Endothelial cell of umbilical vein (primary cell): ENCODE results near the gene CACNA2D2. TPM values are rescaled to one million over a fixed set of nuclear protein-coding genes. Genes with fewer than 3 reads are reported as not detected.

Experiments used
- BruUV-seq: library from RNA; stranded (reverse); fragments of 400-500 nt; replicated peaks from 2 replicates; lab custom pipeline; 2021; lab: Mats Ljungman, UMichigan
- CTCF ChIA-PET: fragments of 300-600, 350-600 bp; sonication (Branson Sonifier 250); formaldehyde crosslinking; loops from one replicate; lab custom pipeline; 2021; ENCODE audit warnings: antibody characterized with exemption, inconsistent platforms; lab: Charles Lee
- POLR2A ChIA-PET: fragments of 300-600, 350-600 bp; sonication (Branson Sonifier 250); formaldehyde crosslinking; loops from one replicate; lab custom pipeline; 2021; ENCODE audit warnings: antibody characterized with exemption, inconsistent platforms; lab: Charles Lee
- DNase-seq: peaks from one replicate; pipeline ENCODE4 v3.0.0-alpha.2; 2011; ENCODE audit warnings: low read depth, low spot score
- FAIRE-seq: peaks from 2 replicates; lab custom pipeline; 2011; peaks lifted over from hg19 to GRCh38; lab: Jason Lieb, UNC
- H2AFZ ChIP-seq: 2 replicates; pipeline ENCODE4 v1.6.0; 2012; ENCODE audit warnings: low read depth, low read length, control low read depth, inconsistent platforms
- H3K27ac ChIP-seq: 2 replicates; pipeline ENCODE4 v1.5.1; 2011; ENCODE audit warnings: low read depth, mild to moderate bottlenecking, control low read depth, low read length, moderate library complexity; ENCODE audit not compliant: insufficient read depth
- H3K27me3 ChIP-seq, 2 experiments: 2 replicates each; pipeline versions ENCODE4 v1.6.0 to v1.6.1; 2011; ENCODE audit warnings: low read length in 2 of 2, mixed read lengths in 1 of 2; ENCODE audit not compliant: control insufficient read depth in 2 of 2, insufficient read depth in 2 of 2
- H3K36me3 ChIP-seq, 2 experiments: 2 replicates in 1 of 2; 3 replicates in 1 of 2; pipeline ENCODE4 v1.5.1; 2011; ENCODE audit warnings: low read length in 2 of 2, mild to moderate bottlenecking in 1 of 2, moderate library complexity in 1 of 2; ENCODE audit not compliant: control insufficient read depth in 2 of 2, insufficient read depth in 2 of 2; ENCODE audit errors: extremely low read depth in 1 of 2
- H3K4me1 ChIP-seq: 3 replicates; pipeline ENCODE4 v1.5.1; 2011; ENCODE audit warnings: mild to moderate bottlenecking, low read length; ENCODE audit not compliant: control insufficient read depth, insufficient read depth; ENCODE audit errors: extremely low read depth
- H3K4me2 ChIP-seq: 2 replicates; pipeline ENCODE4 v1.6.1; 2011; ENCODE audit warnings: low read length, control low read depth, mixed read lengths; ENCODE audit not compliant: insufficient read depth
- H3K4me3 ChIP-seq, 3 experiments: fragments of 200-600 bp in 1 of 3; sonication (generic), shearing (Covaris generic) in 1 of 3; replicated peaks in 1 of 3; 2 replicates each; pipeline ENCODE4 v1.5.1; 2011 to 2016; ENCODE audit warnings: control low read depth in 3 of 3, low read length in 3 of 3, mild to moderate bottlenecking in 2 of 3, inconsistent platforms in 1 of 3, low read depth in 1 of 3, moderate library complexity in 1 of 3; ENCODE audit not compliant: insufficient read depth in 1 of 3
- H3K79me2 ChIP-seq: 2 replicates; pipeline ENCODE4 v1.6.0; 2012; ENCODE audit warnings: low read length, inconsistent platforms; ENCODE audit not compliant: control insufficient read depth, insufficient read depth
- H3K9ac ChIP-seq: replicated peaks from 2 replicates; pipeline ENCODE3; 2011; ENCODE audit warnings: low read length, control low read depth; ENCODE audit not compliant: insufficient read depth; ENCODE audit errors: extremely low read depth
- H3K9me1 ChIP-seq: replicated peaks from 3 replicates; pipeline ENCODE4 v1.6.0; 2011; ENCODE audit warnings: mild to moderate bottlenecking, low read length; ENCODE audit not compliant: control insufficient read depth, insufficient read depth; ENCODE audit errors: extremely low read depth
- H3K9me3 ChIP-seq: replicated peaks from 2 replicates; pipeline ENCODE4 v1.5.1; 2012; ENCODE audit warnings: low read length, inconsistent platforms; ENCODE audit not compliant: control insufficient read depth, insufficient read depth
- H4K20me1 ChIP-seq: replicated peaks from 2 replicates; pipeline ENCODE3; 2011; ENCODE audit warnings: mild to moderate bottlenecking, low read length; ENCODE audit not compliant: control insufficient read depth, insufficient read depth; ENCODE audit errors: extremely low read depth
- CTCF ChIP-seq, 2 donors: IDR thresholded peaks; 1 replicate in 1 of 2; 2 replicates in 1 of 2; pipeline ENCODE4 v1.5.1; 2011; ENCODE audit warnings: low read length in 2 of 2, mild to moderate bottlenecking in 2 of 2, moderate library complexity in 2 of 2, control low read depth in 1 of 2, inconsistent platforms in 1 of 2, low read depth in 1 of 2; ENCODE audit not compliant: insufficient read depth in 1 of 2; ENCODE audit errors: extremely low read depth in 1 of 2
- EZH2 ChIP-seq: IDR thresholded peaks from 2 replicates; pipeline ENCODE4 v1.6.1; 2012; ENCODE audit warnings: borderline replicate concordance, low read depth, mild to moderate bottlenecking, moderate library complexity, low read length, inconsistent platforms; ENCODE audit not compliant: severe bottlenecking
- FOS ChIP-seq: IDR thresholded peaks from 2 replicates; pipeline ENCODE4 v1.6.1; 2011; ENCODE audit warnings: mild to moderate bottlenecking, low read length, moderate library complexity, borderline replicate concordance; ENCODE audit not compliant: insufficient read depth
- GATA2 ChIP-seq: IDR thresholded peaks from 2 replicates; pipeline ENCODE4 v1.7.0; 2011; ENCODE audit warnings: low read depth, mild to moderate bottlenecking, moderate library complexity, mixed read lengths, low read length; ENCODE audit not compliant: insufficient read length, insufficient read depth
- JUN ChIP-seq: IDR thresholded peaks from 2 replicates; pipeline ENCODE4 v1.6.1; 2011; ENCODE audit warnings: borderline replicate concordance, low read depth; ENCODE audit not compliant: insufficient read length, insufficient read depth
- MAX ChIP-seq: IDR thresholded peaks from 2 replicates; pipeline ENCODE4 v1.6.1; 2011; ENCODE audit not compliant: insufficient read depth, insufficient read length
- MYC ChIP-seq: IDR thresholded peaks from one replicate; pipeline ENCODE4 v1.6.1; 2011; ENCODE audit warnings: mild to moderate bottlenecking, low read depth, low read length
- POLR2A ChIP-seq: IDR thresholded peaks from 2 replicates; pipeline ENCODE4 v1.6.1; 2012; ENCODE audit warnings: low read depth, mild to moderate bottlenecking, control low read depth, low read length
- POLR2AphosphoS5 ChIP-seq: IDR thresholded peaks from 2 replicates; pipeline ENCODE4 v1.6.1; 2012; ENCODE audit warnings: low read depth, mild to moderate bottlenecking, control low read depth, low read length, moderate library complexity; ENCODE audit not compliant: insufficient read depth
- dilution Hi-C: fragments of 300-500 bp; cut with MboI; formaldehyde crosslinking; loops from one replicate; pipeline ENCODE4 v1.15.0; 2019; ENCODE audit warnings: low sequenced_read_pairs; ENCODE audit not compliant: extremely low pct_ligation_motif_present
- intact Hi-C: fragments of 100-400 bp; cut with micrococcal nuclease; formaldehyde crosslinking; loops from one replicate; pipeline ENCODE4 v1.10.0; 2022
- polyA plus RNA-seq, 4 experiments: library from polyadenylated mRNA; depleted of rRNA in 3 of 4; stranded (reverse) in 3 of 4; unstranded in 1 of 4; fragments of >200 nt; gene quantifications; 2 replicates each; pipeline versions ENCODE4 v1.2.1 to v1.2.3, GENCODE V29; 2011 to 2012; ENCODE audit warnings: missing spikeins in 1 of 4
- total RNA-seq: library from RNA; stranded (reverse); gene quantifications from 2 replicates; pipeline ENCODE4 v1.2.3, GENCODE V29; 2021

CACNA2D2 gene
- total and polyA plus RNA-seq, 2 donors (not counting 3 experiments of a cell fraction or from before 2014, with no cell fraction given), result 0.15 TPM; not detected in 1

GRCh38 chr3:50510325-50510724, 6.9 kb upstream of the CACNA2D2 start:
- no peak overlapping the region for H3K27ac ChIP-seq
- no peak for FAIRE-seq

More at GRCh38 chr3:50510325-50510724, 6.9 kb upstream of the CACNA2D2 start:
- Histone ChIP-seq H3K9me3 (no peaks in the 10 kb centered on the region), H3K9ac (no peak overlapping the region), H3K9me1 (no peaks in the 10 kb centered on the region), H3K27me3 (peaks cover 7% of the 10 kb centered on the region in 2 experiments), H3K36me3 (no peaks in the 10 kb centered on the region), H3K4me1 (no peaks in the 10 kb centered on the region), H3K4me2 (no peak overlapping the region), H3K4me3 (no peak overlapping the region), H3K79me2 (no peaks in the 10 kb centered on the region), H2AFZ (no peak overlapping the region), H4K20me1 (no peaks in the 10 kb centered on the region)
- ChIA-PET POLR2A (no interaction called here), CTCF (no interaction called here)
- BruUV-seq, result no TSS peak
- intact Hi-C loops (no loop called here), dilution Hi-C loops (no loop called here)
- TF ChIP-seq POLR2AphosphoS5 (no peak), FOS (no peak), JUN (no peak), MAX (no peak), POLR2A (no peak), MYC (no peak), GATA2 (no peak), EZH2 (no peak), CTCF (IDR thresholded peaks at IDR 0.05; ENCODE audit: extremely low read depth in 1 of 2, insufficient read depth in 1 of 2, low read depth in 1 of 2, low read length in 2 of 2) (no peak)
- no peak for DNase-seq
